ENCODE results near the gene CDKN2AIP.
"Not testable (repeated sequence)": the region's sequence is repeated elsewhere in the genome, so short reads cannot be mapped to it uniquely, and the experiment has no call there.

The CDKN2AIP gene

DNA sequence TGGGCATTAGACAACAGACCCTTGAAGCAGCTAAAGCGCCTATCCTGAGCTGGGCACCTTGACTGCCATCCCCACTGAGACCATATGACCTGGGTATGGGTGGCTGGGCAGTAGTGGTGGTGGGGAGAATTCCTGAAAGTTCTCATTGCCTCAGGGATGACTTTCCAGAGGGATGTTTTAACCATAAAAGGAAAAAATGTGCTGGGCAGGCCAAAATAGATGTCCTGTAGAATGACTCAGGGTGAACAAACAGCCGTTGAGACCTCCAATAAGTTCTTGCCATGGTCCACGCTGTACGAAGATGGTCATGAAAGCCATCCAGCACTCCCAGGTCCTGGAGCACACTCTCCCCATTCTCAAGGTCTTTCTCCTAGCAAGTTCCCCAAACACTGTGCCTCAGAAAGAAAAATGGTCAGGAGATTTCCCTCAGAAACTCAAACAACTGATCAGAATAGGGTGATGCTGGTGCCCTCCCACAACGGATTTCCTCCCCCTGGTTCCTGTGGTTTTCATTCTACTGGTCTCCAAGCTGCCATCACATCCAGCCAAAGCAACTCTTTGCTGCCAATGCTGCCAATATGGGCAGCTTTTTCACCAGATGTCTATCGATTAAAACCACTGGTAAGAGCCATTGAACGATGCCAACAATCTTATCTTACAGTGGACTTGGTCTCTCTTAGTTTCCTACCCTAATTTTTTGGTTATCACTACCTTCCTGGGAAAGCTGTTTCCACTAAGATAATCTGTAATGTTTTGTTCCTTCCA lies 11.2 kb downstream of the CDKN2AIP start:
- no peak for DNase-seq

GRCh38 chr4:183458005-183458404 lies 13.6 kb downstream of the CDKN2AIP start:
- no peak for DNase-seq

DNA sequence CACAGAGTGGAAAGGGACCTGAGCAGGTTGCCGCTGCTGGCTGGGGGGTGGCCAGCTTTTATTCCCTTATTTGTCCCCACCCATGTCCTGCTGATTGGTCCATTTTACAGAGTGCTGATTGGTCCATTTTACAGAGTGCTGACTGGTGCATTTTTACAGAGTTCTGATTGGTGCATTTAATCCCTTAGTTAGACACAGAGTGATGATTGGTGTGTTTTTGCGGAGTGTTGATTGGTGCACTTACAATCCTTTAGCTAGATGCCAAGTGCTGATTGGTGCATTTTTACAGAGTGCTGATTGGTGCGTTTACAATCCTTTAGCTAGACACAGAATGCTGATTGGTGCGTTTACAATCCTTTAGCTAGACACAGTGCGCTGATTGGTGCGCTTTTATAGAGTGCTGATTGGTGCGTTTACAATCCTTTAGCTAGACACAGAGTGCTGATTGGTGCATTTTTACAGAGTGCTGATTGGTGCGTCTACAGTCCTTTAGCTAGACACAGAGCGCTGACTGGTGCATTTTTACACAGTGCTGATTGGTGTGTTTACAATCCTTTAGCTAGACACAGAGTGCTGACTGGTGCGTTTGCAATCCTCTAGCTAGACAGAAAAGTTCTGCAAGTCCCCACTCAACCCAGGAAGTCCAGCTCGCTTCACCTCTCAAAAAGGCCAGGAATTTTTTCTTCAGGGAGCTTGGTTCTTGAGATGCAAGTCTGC lies 19.6 kb downstream of the CDKN2AIP start:
- DNase-seq, result not testable (repeated sequence)

DNA sequence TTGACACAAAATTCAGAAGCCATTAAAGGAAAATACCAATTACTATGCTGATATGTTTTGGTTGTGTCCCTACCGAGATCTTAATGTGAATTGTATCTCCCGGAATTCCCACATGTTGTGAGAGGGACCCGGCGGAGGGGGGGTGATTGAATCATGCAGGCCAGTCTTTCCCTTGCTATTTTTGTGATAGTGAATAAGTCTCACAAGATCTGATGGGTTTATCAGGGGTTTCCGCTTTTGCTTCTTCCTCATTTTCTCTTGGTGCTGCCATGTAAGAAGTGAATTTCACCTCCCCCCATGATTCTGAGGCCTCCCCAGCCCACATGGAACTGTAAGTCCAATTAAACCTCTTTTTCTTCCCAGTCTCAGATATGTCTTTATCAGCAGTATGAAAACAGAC lies 21.4 kb downstream of the CDKN2AIP start:
- DNase-seq, result not testable (repeated sequence)

DNA sequence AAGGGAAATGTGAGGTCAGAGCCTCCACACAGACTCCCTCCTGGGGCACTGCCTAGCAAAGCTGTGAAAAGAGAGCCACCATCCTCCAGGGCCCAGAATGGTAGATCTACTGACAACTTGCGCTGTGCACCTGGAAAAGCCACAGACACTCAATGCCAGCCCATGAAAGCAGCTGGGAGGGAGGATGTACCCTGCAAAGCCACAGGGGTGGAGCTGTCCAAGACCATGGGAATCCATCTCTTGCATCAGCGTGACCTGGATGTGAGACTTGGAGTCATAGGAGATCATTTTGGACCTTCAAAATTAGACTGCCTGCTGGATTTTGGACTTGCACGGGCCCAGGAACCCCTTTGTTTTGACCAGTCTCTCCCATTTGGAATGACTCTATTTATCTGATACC lies 22.8 kb downstream of the CDKN2AIP start:
- DNase-seq, result no peak

GRCh38 chr4:183468210-183469095 lies 24.0 kb downstream of the CDKN2AIP start:
- no peak for DNase-seq

DNA sequence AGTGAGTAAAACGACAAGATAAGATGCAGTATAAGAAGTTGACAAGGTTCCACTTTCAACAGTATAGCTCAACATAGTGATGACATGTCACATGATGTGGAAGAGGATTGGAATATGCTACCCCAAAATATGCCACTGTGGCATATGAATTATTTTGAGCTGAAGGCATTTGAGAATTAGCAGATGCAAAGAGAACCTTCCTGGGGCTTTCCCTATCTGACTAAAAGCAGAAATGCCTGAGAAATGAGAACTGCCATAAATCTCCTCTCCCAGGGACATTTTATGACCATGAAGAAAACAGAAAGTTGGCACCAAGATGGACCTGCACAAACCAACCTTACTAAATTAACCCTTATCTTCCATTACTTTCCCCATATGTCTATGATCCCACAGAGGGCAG lies 24.8 kb downstream of the CDKN2AIP start:
- DNase-seq, result no peak

DNA sequence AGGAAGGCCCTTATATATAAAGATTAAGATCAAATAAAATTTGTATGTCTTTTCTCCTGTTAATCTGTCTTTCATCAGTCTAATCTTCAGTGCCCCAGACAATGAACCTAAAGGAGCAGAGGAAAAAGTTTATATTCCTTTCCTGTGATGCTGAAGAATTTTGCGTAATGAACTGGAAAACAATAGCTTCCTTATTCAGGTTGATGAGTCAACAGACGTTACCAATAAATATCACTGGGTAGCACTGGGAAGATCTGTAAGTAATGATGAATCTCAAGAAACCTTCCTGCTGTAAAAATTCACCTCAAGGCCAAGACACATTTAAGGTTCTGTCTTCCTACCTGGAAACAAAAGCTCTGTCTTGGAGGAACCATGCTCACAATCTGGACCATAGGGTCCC lies 25.5 kb downstream of the CDKN2AIP start:
- DNase-seq, result no peak

GRCh38 chr4:183470821-183471220 lies 26.4 kb downstream of the CDKN2AIP start:
- no peak for DNase-seq

DNA sequence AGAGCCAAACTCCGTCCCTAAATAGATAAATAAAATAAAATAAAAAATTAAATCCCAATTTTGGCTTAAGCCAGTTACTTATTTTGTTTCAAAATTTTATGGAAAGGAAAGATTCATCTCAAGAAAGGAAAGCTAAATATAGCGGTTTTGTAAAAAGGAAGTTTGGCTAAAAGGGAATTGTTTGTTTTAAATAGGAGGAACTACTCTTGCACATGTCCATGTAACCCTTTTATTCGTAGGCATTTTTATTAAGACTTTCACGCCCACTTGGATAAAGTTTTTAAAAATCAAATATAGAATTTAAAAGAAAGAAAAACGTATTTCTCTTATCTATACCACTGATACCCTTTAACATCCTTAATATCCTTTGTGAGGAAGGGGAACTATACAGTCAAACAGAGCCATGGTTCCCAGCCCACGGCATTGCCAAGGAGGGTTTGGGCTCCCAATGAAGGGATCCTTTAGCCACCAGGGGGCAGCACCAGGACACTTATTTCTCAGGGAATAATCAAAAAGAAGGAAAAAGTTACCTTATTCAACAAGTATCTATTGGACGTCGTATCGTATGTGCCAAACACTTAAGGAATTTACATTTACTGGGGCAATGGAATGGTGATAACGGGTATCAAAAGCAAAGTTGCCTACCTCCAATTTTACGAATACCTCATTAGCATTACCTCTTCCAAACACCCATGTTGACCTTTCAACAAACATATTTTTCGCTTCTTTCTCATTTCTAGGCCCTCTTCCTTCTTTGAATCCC lies 27.7 kb downstream of the CDKN2AIP start:
- DNase-seq, result no peak

DNA sequence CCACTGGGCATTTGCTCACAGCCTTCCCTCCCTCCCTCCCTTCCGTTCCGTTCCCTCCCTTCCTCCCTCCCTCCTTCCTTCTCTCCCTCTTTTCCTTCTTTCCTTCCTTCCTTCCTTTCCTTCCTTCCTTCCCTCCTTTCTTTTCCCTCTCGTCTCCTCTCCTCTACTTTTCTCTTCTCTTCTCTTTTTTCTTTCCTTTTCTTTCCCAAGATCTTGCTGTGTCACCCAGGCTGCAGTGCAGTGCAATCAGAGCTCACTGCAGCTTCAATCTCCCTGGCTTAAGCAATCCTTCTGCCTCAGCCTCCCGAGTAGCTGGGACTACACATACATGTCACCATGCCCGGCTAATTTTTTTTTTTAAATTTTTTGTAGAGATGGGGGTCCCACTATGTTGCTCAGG lies 33.7 kb downstream of the CDKN2AIP start:
- DNase-seq, result no peak

GRCh38 chr4:183478926-183479325 lies 34.5 kb downstream of the CDKN2AIP start:
- DNase-seq, result no peak

GRCh38 chr4:183482515-183483095 lies 38.2 kb downstream of the CDKN2AIP start:
- not testable (repeated sequence) for DNase-seq

GRCh38 chr4:183483997-183484396 lies 39.6 kb downstream of the CDKN2AIP start:
- DNase-seq, result no peak

- no peak for DNase-seq
Measured at GRCh38 chr4:183485411-183486160, 41.1 kb downstream of the CDKN2AIP start.

DNA sequence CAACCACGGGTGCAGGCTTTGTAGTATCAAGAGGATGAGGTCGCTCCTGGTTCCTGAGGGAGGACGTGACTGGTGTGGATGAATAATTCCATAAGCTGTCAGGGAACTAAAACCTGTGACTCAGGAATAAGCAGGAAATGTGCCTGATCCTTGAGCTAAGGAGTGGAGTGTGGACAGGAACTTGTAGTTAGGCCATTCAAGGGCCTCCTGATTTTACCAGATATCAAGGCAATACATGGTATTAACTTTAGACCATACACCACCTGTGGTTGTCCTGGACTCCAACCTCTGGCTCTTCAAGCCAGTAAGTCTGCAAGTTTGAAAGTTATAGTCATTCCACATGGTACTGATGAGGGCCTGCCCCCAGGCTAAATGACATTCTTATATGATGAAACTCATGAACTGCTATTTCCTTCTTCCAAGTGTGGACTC lies 48.4 kb downstream of the CDKN2AIP start:
- DNase-seq, result no peak

DNA sequence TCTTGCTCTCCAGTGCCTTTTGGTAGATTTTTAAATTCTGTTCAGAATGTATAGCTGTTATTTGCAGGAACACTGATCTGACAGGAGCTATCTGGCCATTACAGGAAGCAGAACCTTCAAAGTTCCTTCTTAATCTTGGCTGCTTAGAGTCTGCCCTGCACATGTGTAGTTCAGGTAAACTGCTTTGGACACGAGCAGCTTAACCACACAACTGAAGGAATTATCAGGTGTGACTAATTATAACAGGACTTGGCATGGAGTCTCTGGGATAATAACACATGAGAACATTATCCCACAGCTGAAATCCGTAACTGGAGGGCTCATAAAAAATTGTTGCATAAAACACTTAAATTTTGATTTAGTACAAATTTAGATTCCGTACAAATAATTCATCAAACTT lies 48.8 kb downstream of the CDKN2AIP start:
- no peak for DNase-seq

DNA sequence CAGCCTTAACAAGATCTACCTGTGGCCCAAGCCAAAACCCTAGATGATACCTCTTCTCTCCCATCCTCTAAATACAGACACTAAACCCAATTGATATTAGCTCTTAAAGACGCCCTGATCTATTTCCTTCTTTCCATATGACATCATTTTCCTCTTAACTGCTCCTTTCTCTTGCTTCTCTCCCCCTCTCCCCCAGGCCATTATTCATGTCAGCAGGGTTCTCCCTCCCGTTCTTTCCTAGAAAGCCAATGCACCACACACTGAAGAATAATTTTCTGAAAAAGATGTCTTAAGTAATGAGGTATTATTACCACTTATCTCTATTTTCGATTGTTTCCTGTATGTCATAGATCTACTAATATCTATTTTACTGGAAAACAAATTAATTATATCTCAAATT lies 50.7 kb downstream of the CDKN2AIP start:
- DNase-seq, result no peak

Data from DMS79 (cell line).